Activated T-helper 1 cell treated with anti-CD3 and anti-CD28 coated beads, Interleukin-12 subunit alpha, Interleukin-12 subunit beta, Interleukin-2, Interleukin-4 antibody, amounts not matched to agents 30 ng/mL and 10 ng/mL and 1 ng/mL, durations not matched to agents 14 hours and 24 hours and 36 hours (primary cell): ENCODE measurements around the gene SEC11C. TPM values are rescaled to one million over a fixed set of nuclear protein-coding genes. Genes with fewer than 3 reads are reported as not detected.
"Not testable (repeated sequence)": the region's sequence is repeated elsewhere in the genome, so short reads cannot be mapped to it uniquely, and the experiment has no call there.

ENCODE experiments used
- DNase-seq: peaks from one replicate; pipeline ENCODE4 v3.0.0; 2021; ENCODE audit warnings: low spot score
- H3K27ac Mint-ChIP-seq: one replicate; pipeline ENCODE4 v1.8.0; 2021; ENCODE audit warnings: mild to moderate bottlenecking, mixed read lengths
- H3K27me3 Mint-ChIP-seq: one replicate; pipeline ENCODE4 v1.8.0; 2022; ENCODE audit warnings: mild to moderate bottlenecking, moderate library complexity, mixed read lengths; ENCODE audit not compliant: insufficient read depth
- H3K36me3 Mint-ChIP-seq: one replicate; pipeline ENCODE4 v1.8.0; 2021; ENCODE audit warnings: low read depth, mixed read lengths
- H3K4me1 Mint-ChIP-seq: one replicate; pipeline ENCODE4 v1.8.0; 2021; ENCODE audit warnings: low read depth, mixed read lengths
- H3K4me3 Mint-ChIP-seq: one replicate; pipeline ENCODE4 v1.8.0; 2021; ENCODE audit warnings: mild to moderate bottlenecking, moderate library complexity, mixed read lengths
- H3K9me3 Mint-ChIP-seq: one replicate; pipeline ENCODE4 v1.8.0; 2021; ENCODE audit warnings: mixed read lengths
- intact Hi-C: fragments of 100-400 bp; cut with micrococcal nuclease; formaldehyde crosslinking; loops from one replicate; pipeline ENCODE4 v1.15.1; 2024
- total RNA-seq: library from RNA; stranded (reverse); gene quantifications from 2 replicates; pipeline ENCODE4 v1.2.3, GENCODE V29; 2022

Gene SEC11C
- total RNA-seq, 1 donor from 2014 or later, result 148 TPM

GRCh38 chr18:59132810-59133465, 6.7 kb upstream of the SEC11C start:
- DNase-seq, result no peak
- Mint-ChIP-seq H3K4me1 (no peaks in the 10 kb centered on the region), H3K36me3 (no peaks in the 10 kb centered on the region), H3K4me3 (no peak overlapping the region), H3K27ac (no peak overlapping the region), H3K27me3 (peaks cover 49% of the 10 kb centered on the region), H3K9me3 (no peaks in the 10 kb centered on the region)
- intact Hi-C loops, result no loop called here

- no peaks in the 10 kb centered on the region for H3K9me3 Mint-ChIP-seq
- peak overlapping the region; percentile 94 for H3K4me3 Mint-ChIP-seq
- peak; percentile 88 for DNase-seq
- peaks cover 22% of the 10 kb centered on the region for H3K27me3 Mint-ChIP-seq
- peaks cover 34% of the 10 kb centered on the region for H3K4me1 Mint-ChIP-seq
- intact Hi-C loops, result loop anchor here (1.0 to 5.0 kb wide), 4 partner anchors 33 to 761 kb away; partner anchors contain the start of gene LMAN1
- H3K36me3 Mint-ChIP-seq, result peaks cover 3% of the 10 kb centered on the region
- H3K27ac Mint-ChIP-seq, result peak overlapping the region; percentile 98
These were observed 431 bp upstream of the SEC11C start for GRCh38 chr18:59139291-59139614.

- Mint-ChIP-seq H3K9me3 (no peaks in the 10 kb centered on the region), H3K4me1 (peaks cover 41% of the 10 kb centered on the region), H3K27me3 (peaks cover 13% of the 10 kb centered on the region), H3K27ac (peak overlapping the region; percentile 98), H3K36me3 (peaks cover 3% of the 10 kb centered on the region), H3K4me3 (peak overlapping the region; percentile 94)
- intact Hi-C loops, result loop anchor here (1.0 to 10.0 kb wide), 7 partner anchors 9 to 1508 kb away; partner anchors contain the start of genes MALT1 and NEDD4L
- DNase-seq, result no peak
These were observed 710 bp downstream of the SEC11C start for GRCh38 chr18:59140302-59140885.

- H3K4me1 Mint-ChIP-seq, result peaks cover 51% of the 10 kb centered on the region
- peaks cover 3% of the 10 kb centered on the region for H3K36me3 Mint-ChIP-seq
- H3K9me3 Mint-ChIP-seq, result no peaks in the 10 kb centered on the region
- DNase-seq, result no peak
- peak overlapping the region; percentile 98 for H3K27ac Mint-ChIP-seq
- peaks cover 5% of the 10 kb centered on the region for H3K27me3 Mint-ChIP-seq
- peak overlapping the region; percentile 94 for H3K4me3 Mint-ChIP-seq
- intact Hi-C loops, result loop anchor here (2.0 to 10.0 kb wide), 6 partner anchors 57 to 1509 kb away; partner anchors contain the start of genes MALT1 and NEDD4L
These were observed 1.8 kb downstream of the SEC11C start for GRCh38 chr18:59141294-59142068.

- Mint-ChIP-seq H3K4me1 (peaks cover 55% of the 10 kb centered on the region), H3K27me3 (peaks cover 1% of the 10 kb centered on the region), H3K27ac (peak overlapping the region; percentile 88), H3K9me3 (no peaks in the 10 kb centered on the region), H3K36me3 (peaks cover 3% of the 10 kb centered on the region), H3K4me3 (peak overlapping the region; percentile 94)
- intact Hi-C loops, result loop anchor here (5.0 to 10.0 kb wide), 5 partner anchors 470 to 1510 kb away; partner anchors contain the start of genes MALT1 and NEDD4L
- DNase-seq, result no peak
These were observed 2.6 kb downstream of the SEC11C start for GRCh38 chr18:59142274-59142673.

- intact Hi-C loops, result loop anchor here (5.0 to 10.0 kb wide), 5 partner anchors 471 to 1511 kb away; partner anchors contain the start of genes MALT1 and NEDD4L
- Mint-ChIP-seq H3K4me3 (peak overlapping the region; percentile 94), H3K27ac (peak overlapping the region; percentile 88), H3K4me1 (peaks cover 62% of the 10 kb centered on the region)
- not testable (repeated sequence) for H3K9me3 Mint-ChIP-seq, H3K27me3 Mint-ChIP-seq, DNase-seq, H3K36me3 Mint-ChIP-seq
These were observed 3.2 kb downstream of the SEC11C start for GRCh38 chr18:59142800-59143416.

- Mint-ChIP-seq H3K4me1 (peaks cover 64% of the 10 kb centered on the region), H3K27me3 (no peaks in the 10 kb centered on the region), H3K27ac (peak overlapping the region; percentile 91), H3K4me3 (peak overlapping the region; percentile 71), H3K36me3 (peaks cover 5% of the 10 kb centered on the region), H3K9me3 (no peaks in the 10 kb centered on the region)
- intact Hi-C loops, result loop anchor here (5.0 to 10.0 kb wide), 5 partner anchors 471 to 1511 kb away; partner anchors contain the start of genes MALT1 and NEDD4L
- no peak for DNase-seq
These were observed 3.8 kb downstream of the SEC11C start for GRCh38 chr18:59143441-59143840.

GRCh38 chr18:59144483-59144882, 4.8 kb downstream of the SEC11C start:
- H3K36me3 Mint-ChIP-seq, result peaks cover 5% of the 10 kb centered on the region
- intact Hi-C loops, result loop anchor here (5.0 to 10.0 kb wide), 5 partner anchors 472 to 1512 kb away; partner anchors contain the start of genes MALT1 and NEDD4L
- H3K4me1 Mint-ChIP-seq, result peaks cover 72% of the 10 kb centered on the region
- no peaks in the 10 kb centered on the region for H3K9me3 Mint-ChIP-seq
- no peaks in the 10 kb centered on the region for H3K27me3 Mint-ChIP-seq
- no peak for DNase-seq
- peak overlapping the region; percentile 32 for H3K27ac Mint-ChIP-seq
- peak overlapping the region; percentile 15 for H3K4me3 Mint-ChIP-seq

GRCh38 chr18:59145055-59145454, 5.4 kb downstream of the SEC11C start:
- Mint-ChIP-seq H3K9me3 (no peaks in the 10 kb centered on the region), H3K4me3 (no peak overlapping the region), H3K27ac (no peak overlapping the region), H3K36me3 (peaks cover 5% of the 10 kb centered on the region), H3K27me3 (no peaks in the 10 kb centered on the region), H3K4me1 (peaks cover 76% of the 10 kb centered on the region)
- no peak for DNase-seq
- intact Hi-C loops, result loop anchor here (10.0 kb wide), 2 partner anchors 1100 to 1310 kb away; partner anchors contain the start of gene NEDD4L

- Mint-ChIP-seq H3K27ac (peak overlapping the region; percentile 37), H3K27me3 (no peaks in the 10 kb centered on the region), H3K4me1 (peaks cover 61% of the 10 kb centered on the region), H3K4me3 (no peak overlapping the region), H3K9me3 (no peaks in the 10 kb centered on the region), H3K36me3 (peaks cover 13% of the 10 kb centered on the region)
- no peak for DNase-seq
- intact Hi-C loops, result loop anchor here (10.0 kb wide), 2 partner anchors 1103 to 1313 kb away; partner anchors contain the start of gene NEDD4L
These were observed 8.5 kb downstream of the SEC11C start for GRCh38 chr18:59148192-59148591.

- no peak overlapping the region for H3K4me3 Mint-ChIP-seq
- H3K27ac Mint-ChIP-seq, result peak overlapping the region; percentile 74
- DNase-seq, result no peak
- H3K4me1 Mint-ChIP-seq, result peaks cover 55% of the 10 kb centered on the region
- no peaks in the 10 kb centered on the region for H3K27me3 Mint-ChIP-seq
- H3K9me3 Mint-ChIP-seq, result no peaks in the 10 kb centered on the region
- H3K36me3 Mint-ChIP-seq, result peaks cover 14% of the 10 kb centered on the region
- intact Hi-C loops, result loop anchor here (1.0 to 10.0 kb wide), 3 partner anchors 9 to 1314 kb away; partner anchors contain the start of gene NEDD4L
These were observed 9.3 kb downstream of the SEC11C start for GRCh38 chr18:59149007-59149406.

GRCh38 chr18:59149416-59149815, 9.7 kb downstream of the SEC11C start:
- Mint-ChIP-seq H3K27ac (peak overlapping the region; percentile 74), H3K36me3 (peaks cover 14% of the 10 kb centered on the region), H3K9me3 (no peaks in the 10 kb centered on the region), H3K4me1 (peaks cover 55% of the 10 kb centered on the region), H3K27me3 (no peaks in the 10 kb centered on the region), H3K4me3 (no peak overlapping the region)
- no peak for DNase-seq
- intact Hi-C loops, result loop anchor here (1.0 to 10.0 kb wide), 3 partner anchors 9 to 1315 kb away; partner anchors contain the start of gene NEDD4L
